H9 (cell line): ENCODE data around the gene OVOL2. TPM values are rescaled to one million over a fixed set of nuclear protein-coding genes. Genes with fewer than 3 reads are reported as not detected.

Experiments
- DNase-seq: peaks from one replicate; pipeline ENCODE4 v3.0.0-alpha.2; 2017
- H2AFZ ChIP-seq: one replicate; pipeline ENCODE4 v1.6.1; 2013; ENCODE audit warnings: mild to moderate bottlenecking, low read length, control low read depth, moderate library complexity
- H2AK5ac ChIP-seq: 2 replicates; pipeline ENCODE4 v1.6.1; 2013; ENCODE audit warnings: low read length, control low read depth, mixed read lengths; ENCODE audit not compliant: insufficient read length
- H2BK120ac ChIP-seq: one replicate; pipeline ENCODE4 v1.6.1; 2013; ENCODE audit warnings: low read depth, mild to moderate bottlenecking, low read length, control low read depth, inconsistent platforms; ENCODE audit not compliant: poor library complexity, severe bottlenecking
- H2BK12ac ChIP-seq: 2 replicates; pipeline ENCODE4 v1.6.1; 2013; ENCODE audit warnings: low read length, control low read depth, mixed read lengths, low read depth; ENCODE audit not compliant: insufficient read length
- H2BK15ac ChIP-seq: 2 replicates; pipeline ENCODE4 v1.6.1; 2013; ENCODE audit warnings: low read depth, low read length, control low read depth
- H2BK20ac ChIP-seq: one replicate; pipeline ENCODE4 v1.6.1; 2013; ENCODE audit warnings: low read depth, mild to moderate bottlenecking, low read length, control low read depth, inconsistent platforms; ENCODE audit not compliant: poor library complexity, severe bottlenecking
- H2BK5ac ChIP-seq: 2 replicates; pipeline ENCODE4 v1.6.1; 2013; ENCODE audit warnings: low read length, control low read depth, mixed read lengths; ENCODE audit not compliant: insufficient read length
- H3K14ac ChIP-seq: 2 replicates; pipeline ENCODE4 v1.6.1; 2013; ENCODE audit warnings: low read length, control low read depth; ENCODE audit not compliant: insufficient read depth
- H3K18ac ChIP-seq: 2 replicates; pipeline ENCODE4 v1.6.1; 2013; ENCODE audit warnings: low read depth, mild to moderate bottlenecking, mixed read lengths, low read length, control low read depth; ENCODE audit not compliant: insufficient read length
- H3K23ac ChIP-seq: 2 replicates; pipeline ENCODE4 v1.6.1; 2013; ENCODE audit warnings: low read length, control low read depth, mixed read lengths, low read depth; ENCODE audit not compliant: insufficient read length
- H3K23me2 ChIP-seq: 2 replicates; pipeline ENCODE4 v1.6.1; 2013; ENCODE audit warnings: low read depth, mild to moderate bottlenecking, mixed read lengths, low read length, control low read depth; ENCODE audit not compliant: insufficient read length, poor library complexity, severe bottlenecking
- H3K27ac ChIP-seq: 2 replicates; pipeline ENCODE4 v1.5.1; 2013; ENCODE audit warnings: low read length, control low read depth, mixed read lengths, low read depth; ENCODE audit not compliant: insufficient read length
- H3K27me3 ChIP-seq: 2 replicates; pipeline ENCODE4 v1.6.1; 2013; ENCODE audit warnings: low read length, control low read depth, inconsistent platforms; ENCODE audit not compliant: insufficient read depth
- H3K4ac ChIP-seq: 2 replicates; pipeline ENCODE4 v1.6.1; 2013; ENCODE audit warnings: low read depth, mild to moderate bottlenecking, control low read depth, inconsistent platforms, low read length, moderate library complexity
- H3K4me1 ChIP-seq: 2 replicates; pipeline ENCODE4 v1.6.1; 2013; ENCODE audit warnings: low read length, control low read depth, inconsistent platforms; ENCODE audit not compliant: insufficient read depth
- H3K4me2 ChIP-seq: 2 replicates; pipeline ENCODE4 v1.6.1; 2013; ENCODE audit warnings: low read length, control low read depth, mixed read lengths; ENCODE audit not compliant: insufficient read length, insufficient read depth
- H3K56ac ChIP-seq: 2 replicates; pipeline ENCODE4 v1.6.1; 2013; ENCODE audit warnings: low read depth, mild to moderate bottlenecking, mixed read lengths, low read length, control low read depth; ENCODE audit not compliant: insufficient read length
- H3K79me1 ChIP-seq: 2 replicates; pipeline ENCODE4 v1.6.1; 2013; ENCODE audit warnings: low read depth, mild to moderate bottlenecking, moderate library complexity, low read length, control low read depth, inconsistent platforms; ENCODE audit not compliant: insufficient read depth, poor library complexity, severe bottlenecking
- H3K79me2 ChIP-seq: 2 replicates; pipeline ENCODE4 v1.6.1; 2013; ENCODE audit warnings: low read length, control low read depth, inconsistent platforms; ENCODE audit not compliant: insufficient read depth
- H3K9ac ChIP-seq: 2 replicates; pipeline ENCODE4 v1.6.1; 2013; ENCODE audit warnings: low read length, control low read depth, mixed read lengths; ENCODE audit not compliant: insufficient read length; ENCODE audit errors: extremely low read depth
- H3K9me3 ChIP-seq: one replicate; pipeline ENCODE4 v1.6.1; 2013; ENCODE audit warnings: low read depth, low read length, inconsistent platforms; ENCODE audit not compliant: control insufficient read depth
- H3T11ph ChIP-seq: one replicate; pipeline ENCODE4 v1.6.1; 2013; ENCODE audit warnings: mild to moderate bottlenecking, low read length, control low read depth, inconsistent platforms
- H4K20me1 ChIP-seq: one replicate; pipeline ENCODE4 v1.6.1; 2013; ENCODE audit not compliant: control insufficient read depth, insufficient read length, insufficient read depth
- H4K5ac ChIP-seq: 2 replicates; pipeline ENCODE4 v1.6.1; 2013; ENCODE audit warnings: low read depth, mild to moderate bottlenecking, mixed read lengths, low read length, control low read depth; ENCODE audit not compliant: insufficient read length
- H4K8ac ChIP-seq: replicated peaks from 2 replicates; pipeline ENCODE4 v1.6.1; 2013; ENCODE audit warnings: low read length, control low read depth, mixed read lengths, low read depth; ENCODE audit not compliant: insufficient read length
- H4K91ac ChIP-seq: 2 replicates; pipeline ENCODE4 v1.6.1; 2013; ENCODE audit warnings: low read depth, mild to moderate bottlenecking, moderate library complexity, mixed read lengths, low read length, control low read depth; ENCODE audit not compliant: insufficient read length
- H3K27ac Mint-ChIP-seq, 3 experiments: 2 replicates in 2 of 3; 3 replicates in 1 of 3; pipeline ENCODE4 v1.8.0; 2020 to 2021; ENCODE audit warnings: mixed read lengths in 3 of 3, mild to moderate bottlenecking in 1 of 3, moderate library complexity in 1 of 3
- H3K27me3 Mint-ChIP-seq: 2 replicates; pipeline ENCODE4 v1.8.0; 2021; ENCODE audit warnings: low read depth, mild to moderate bottlenecking, moderate library complexity, mixed read lengths
- H3K36me3 Mint-ChIP-seq, 3 experiments: 2 replicates in 2 of 3; 3 replicates in 1 of 3; pipeline ENCODE4 v1.8.0; 2020 to 2021; ENCODE audit warnings: low read depth in 3 of 3, mixed read lengths in 3 of 3; ENCODE audit not compliant: insufficient read depth in 1 of 3
- H3K4me1 Mint-ChIP-seq, 2 experiments: 2 replicates each; pipeline ENCODE4 v1.8.0; 2020; ENCODE audit warnings: mixed read lengths in 2 of 2
- H3K4me3 Mint-ChIP-seq, 2 experiments: 2 replicates in 1 of 2; 3 replicates in 1 of 2; pipeline ENCODE4 v1.8.0; 2020 to 2021; ENCODE audit warnings: mild to moderate bottlenecking in 2 of 2, mixed read lengths in 2 of 2, moderate library complexity in 1 of 2
- H3K9me3 Mint-ChIP-seq, 2 experiments: 2 replicates in 1 of 2; 3 replicates in 1 of 2; pipeline ENCODE4 v1.8.0; 2020; ENCODE audit warnings: mild to moderate bottlenecking in 2 of 2, mixed read lengths in 2 of 2, moderate library complexity in 1 of 2
- WGBS: extraction: QIAGEN DNeasy Blood & Tissue Kit; methylation state at CpG from one replicate; pipeline ENCODE4 v1.1.7; 2013; ENCODE audit warnings: missing lambda C conversion rate, low lambda C conversion rate, mixed read lengths; ENCODE audit not compliant: insufficient read length; ENCODE audit errors: extremely low coverage; 5-methylcytosine and 5-hydroxymethylcytosine counted together
- total RNA-seq: library from RNA; stranded (reverse); gene quantifications from 2 replicates; pipeline ENCODE4 v1.2.1, GENCODE V29; 2021
- TF ChIP-seq, protein P1 (sequence below): fragments of 200-600 bp; sonication (generic); conservative IDR thresholded peaks from 3 replicates; pipeline ENCODE4 v1.8.0; 2021; ENCODE audit warnings: antibody characterized with exemption, mild to moderate bottlenecking

Gene OVOL2
- total RNA-seq, 1 experiment from 2014 or later: 5.8 TPM

DNA sequence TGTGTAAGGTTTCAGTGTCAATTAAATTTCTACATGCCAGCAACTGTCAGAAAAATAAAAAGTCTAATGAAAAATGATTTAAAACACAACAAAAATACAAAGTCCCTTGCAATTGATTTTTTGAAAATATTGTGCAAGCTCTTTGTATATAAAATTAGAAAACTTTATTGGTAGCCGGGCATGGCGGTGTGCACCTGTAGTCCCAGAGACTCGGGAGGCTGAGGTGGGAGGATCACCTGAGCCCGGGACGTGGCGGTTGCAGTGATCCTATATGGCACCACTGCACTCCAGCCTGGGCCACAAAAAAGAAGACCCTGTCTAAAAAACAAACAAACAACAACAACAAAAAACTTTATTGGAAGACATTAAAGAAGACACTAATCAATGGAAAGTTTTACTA is 6.0 kb upstream of the OVOL2 start:
- Histone ChIP-seq H4K91ac (no peak overlapping the region), H3K56ac (no peak overlapping the region), H3K79me2 (no peaks in the 10 kb centered on the region), H2BK12ac (no peak overlapping the region), H3K14ac (no peak overlapping the region), H4K5ac (no peak overlapping the region), H3K4me1 (no peaks in the 10 kb centered on the region), H3K23me2 (peaks cover 3% of the 10 kb centered on the region), H3K9me3 (no peaks in the 10 kb centered on the region), H3K27ac (no peak overlapping the region), H2BK15ac (no peak overlapping the region), H3K23ac (no peak overlapping the region), H2BK5ac (no peak overlapping the region), H2AFZ (no peak overlapping the region), H2BK120ac (no peak overlapping the region), H4K8ac (no peak overlapping the region), H3K4me2 (no peak overlapping the region), H2AK5ac (no peak overlapping the region), H3K79me1 (no peaks in the 10 kb centered on the region), H2BK20ac (no peak overlapping the region), H3K27me3 (no peaks in the 10 kb centered on the region), H3K18ac (no peak overlapping the region), H3K4ac (no peak overlapping the region), H3K9ac (no peak overlapping the region), H4K20me1 (no peaks in the 10 kb centered on the region), H3T11ph (no peak overlapping the region)
- Mint-ChIP-seq H3K9me3 (no peaks in the 10 kb centered on the region), H3K36me3 (no peaks in the 10 kb centered on the region), H3K4me1 (peaks cover 12 to 15% of the 10 kb centered on the region in 2 experiments), H3K4me3 (no peak overlapping the region), H3K27ac (no peak overlapping the region), H3K27me3 (peaks cover 14% of the 10 kb centered on the region)
- TF ChIP-seq, protein P1, sequence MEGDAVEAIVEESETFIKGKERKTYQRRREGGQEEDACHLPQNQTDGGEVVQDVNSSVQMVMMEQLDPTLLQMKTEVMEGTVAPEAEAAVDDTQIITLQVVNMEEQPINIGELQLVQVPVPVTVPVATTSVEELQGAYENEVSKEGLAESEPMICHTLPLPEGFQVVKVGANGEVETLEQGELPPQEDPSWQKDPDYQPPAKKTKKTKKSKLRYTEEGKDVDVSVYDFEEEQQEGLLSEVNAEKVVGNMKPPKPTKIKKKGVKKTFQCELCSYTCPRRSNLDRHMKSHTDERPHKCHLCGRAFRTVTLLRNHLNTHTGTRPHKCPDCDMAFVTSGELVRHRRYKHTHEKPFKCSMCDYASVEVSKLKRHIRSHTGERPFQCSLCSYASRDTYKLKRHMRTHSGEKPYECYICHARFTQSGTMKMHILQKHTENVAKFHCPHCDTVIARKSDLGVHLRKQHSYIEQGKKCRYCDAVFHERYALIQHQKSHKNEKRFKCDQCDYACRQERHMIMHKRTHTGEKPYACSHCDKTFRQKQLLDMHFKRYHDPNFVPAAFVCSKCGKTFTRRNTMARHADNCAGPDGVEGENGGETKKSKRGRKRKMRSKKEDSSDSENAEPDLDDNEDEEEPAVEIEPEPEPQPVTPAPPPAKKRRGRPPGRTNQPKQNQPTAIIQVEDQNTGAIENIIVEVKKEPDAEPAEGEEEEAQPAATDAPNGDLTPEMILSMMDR: no peak
- no CpG with 5 or more reads among the region's 6 CpGs for WGBS
- no peak for DNase-seq
